ENCODE data around the gene AP2A2.

- TF ChIP-seq CTCF (conservative IDR thresholded peaks at IDR 0.05; ENCODE audit: low read length) (no peak), EZH2phosphoT487 (IDR thresholded peaks at IDR 0.05; ENCODE audit: borderline replicate concordance, low read depth, low read length) (no peak)
These were observed 8.2 kb upstream of the AP2A2 start for GRCh38 chr11:917426-917825.

Data from OCI-LY7 (cell line).